ENCODE measurements around the gene SMIM27. TPM values are rescaled to one million over a fixed set of nuclear protein-coding genes. Genes with fewer than 3 reads are reported as not detected.

The SMIM27 gene
- total RNA-seq, 1 experiment from 2014 or later = 8.1 TPM

DNA sequence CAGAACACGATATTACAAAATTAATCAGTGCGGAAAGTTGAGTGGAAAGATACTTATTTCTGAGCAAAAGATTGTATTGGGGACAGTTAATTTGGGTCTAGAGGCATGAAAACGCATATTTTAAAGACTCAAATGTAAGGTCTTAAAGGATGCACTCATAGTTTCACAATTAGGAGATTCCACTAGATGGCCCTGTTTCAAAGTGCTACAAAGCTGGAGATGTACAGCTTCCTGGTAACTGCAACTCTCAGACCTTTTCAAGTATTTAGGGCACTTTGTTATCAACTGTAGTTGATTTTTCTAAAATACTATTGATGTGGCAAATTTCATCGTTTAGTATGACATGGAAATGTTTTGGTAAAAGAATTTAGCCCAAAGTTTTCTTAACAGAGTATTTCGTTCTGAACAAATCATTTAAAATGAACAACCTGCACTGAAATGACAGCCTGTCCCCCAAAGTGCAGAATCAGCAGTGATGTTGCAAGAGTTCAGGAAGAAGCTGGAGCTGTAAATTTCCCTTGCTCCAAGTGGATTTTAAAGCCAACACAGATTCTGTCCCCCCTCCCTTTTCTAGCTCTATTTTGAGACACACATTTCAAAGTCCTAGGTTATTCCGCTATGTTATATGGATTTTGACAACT, 37.1 kb downstream of the SMIM27 start:
- ChIA-PET RAD21 (ENCODE audit: low non-redundant PET in 1 of 2, low total read pairs in 2 of 2, uncharacterized antibody in 2 of 2, unreplicated experiment in 2 of 2) (interaction anchor here (0.9 to 1.7 kb wide), 2 partner anchors 114 to 378 kb away, joined by 4 to 11 read pairs; no protein-coding TSS in a partner anchor), POLR2A (interaction anchor here (1.0 kb wide), 1 partner anchor 436 kb away, joined by 4 read pairs; the partner anchor contains the start of gene DNAJA1), CTCF (interaction anchor here (0.7 to 4.7 kb wide), 15 partner anchors 9 to 637 kb away, joined by 3 to 66 read pairs (median 6); no protein-coding TSS in a partner anchor)
- no peak overlapping the region for H3K4me3 ChIP-seq (replicated peaks in 1 of 2; ENCODE audit: low read depth in 1 of 2, low read length in 2 of 2)
- no peaks in the 10 kb centered on the region for H3K79me2 ChIP-seq (ENCODE audit: insufficient read depth, low read length)
- no peaks in the 10 kb centered on the region for H4K20me1 ChIP-seq (ENCODE audit: insufficient read depth)
- DNase-seq (ENCODE audit: low read depth, low spot score) = peak; percentile 38
- intact Hi-C loops (cut with micrococcal nuclease) = loop anchor here (1.0 to 10.0 kb wide), 4 partner anchors 114 to 636 kb away; no protein-coding TSS in a partner anchor
- BruUV-seq (replicated peaks) = no TSS peak
- H3K4me1 ChIP-seq (ENCODE audit: control insufficient read depth in 1 of 2, insufficient read depth in 2 of 2, low read length in 2 of 2) = no peaks in the 10 kb centered on the region
- TF ChIP-seq CEBPB (IDR thresholded peaks at IDR 0.05; ENCODE audit: low read depth) (0 out of 2 replicates have a peak, but pooled peaks have one; percentile 18), ZFX (IDR thresholded peaks at IDR 0.05) (no peak), RAD21 (IDR thresholded peaks at IDR 0.05; ENCODE audit: low read depth) (peak; percentile 83), CBX3 (IDR thresholded peaks at IDR 0.05; ENCODE audit: low read depth) (no peak), ZNF274 (IDR thresholded peaks at IDR 0.05; ENCODE audit: low read depth, low read length) (no peak), ELF1 (IDR thresholded peaks at IDR 0.05; ENCODE audit: borderline replicate concordance, low read depth) (no peak), YY1 (IDR thresholded peaks at IDR 0.05; ENCODE audit: extremely low read depth, insufficient replicate concordance, low read depth, low read length) (no peak)
- TF ChIP-seq, protein P1, sequence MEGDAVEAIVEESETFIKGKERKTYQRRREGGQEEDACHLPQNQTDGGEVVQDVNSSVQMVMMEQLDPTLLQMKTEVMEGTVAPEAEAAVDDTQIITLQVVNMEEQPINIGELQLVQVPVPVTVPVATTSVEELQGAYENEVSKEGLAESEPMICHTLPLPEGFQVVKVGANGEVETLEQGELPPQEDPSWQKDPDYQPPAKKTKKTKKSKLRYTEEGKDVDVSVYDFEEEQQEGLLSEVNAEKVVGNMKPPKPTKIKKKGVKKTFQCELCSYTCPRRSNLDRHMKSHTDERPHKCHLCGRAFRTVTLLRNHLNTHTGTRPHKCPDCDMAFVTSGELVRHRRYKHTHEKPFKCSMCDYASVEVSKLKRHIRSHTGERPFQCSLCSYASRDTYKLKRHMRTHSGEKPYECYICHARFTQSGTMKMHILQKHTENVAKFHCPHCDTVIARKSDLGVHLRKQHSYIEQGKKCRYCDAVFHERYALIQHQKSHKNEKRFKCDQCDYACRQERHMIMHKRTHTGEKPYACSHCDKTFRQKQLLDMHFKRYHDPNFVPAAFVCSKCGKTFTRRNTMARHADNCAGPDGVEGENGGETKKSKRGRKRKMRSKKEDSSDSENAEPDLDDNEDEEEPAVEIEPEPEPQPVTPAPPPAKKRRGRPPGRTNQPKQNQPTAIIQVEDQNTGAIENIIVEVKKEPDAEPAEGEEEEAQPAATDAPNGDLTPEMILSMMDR (IDR thresholded peaks at IDR 0.05 in 2 of 3, conservative IDR thresholded peaks at IDR 0.05 in 1 of 3; ENCODE audit: borderline replicate concordance in 1 of 3, insufficient read depth in 1 of 3, low read depth in 2 of 3, low read length in 2 of 3) = peak; percentile 59 to 73 (median 66); a peak in 5 of 6 replicates
- TF ChIP-seq, protein P2, sequence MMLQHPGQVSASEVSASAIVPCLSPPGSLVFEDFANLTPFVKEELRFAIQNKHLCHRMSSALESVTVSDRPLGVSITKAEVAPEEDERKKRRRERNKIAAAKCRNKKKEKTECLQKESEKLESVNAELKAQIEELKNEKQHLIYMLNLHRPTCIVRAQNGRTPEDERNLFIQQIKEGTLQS (IDR thresholded peaks at IDR 0.05) = no peak
- H3K9me3 ChIP-seq (ENCODE audit: control insufficient read depth in 1 of 2, insufficient read depth in 1 of 2, low read depth in 1 of 2, low read length in 2 of 2) = no peaks in the 10 kb centered on the region
- no peak overlapping the region for H3K4me2 ChIP-seq (ENCODE audit: low read length)
- peak; percentile 84 for ATAC-seq
- H3K9me2 ChIP-seq (ENCODE audit: insufficient read depth) = no peaks in the 10 kb centered on the region
- H3K27me3 ChIP-seq (ENCODE audit: insufficient read depth, low read length) = no peaks in the 10 kb centered on the region
- no peak overlapping the region for H3K9ac ChIP-seq (ENCODE audit: low read length)
- no peak overlapping the region for H2AFZ ChIP-seq (ENCODE audit: low read depth, low read length, poor library complexity, severe bottlenecking)
- H3K36me3 ChIP-seq (ENCODE audit: control insufficient read depth in 1 of 2, insufficient read depth in 2 of 2, low read length in 2 of 2) = no peaks in the 10 kb centered on the region
- no peak overlapping the region for H3K27ac ChIP-seq (ENCODE audit: low read depth, low read length)
